Transverse colon (tissue), 4 donors: ENCODE data around the gene RND3.

ENCODE experiments used
- CTCF ChIP-seq, 5 experiments: fragments of 200-600 bp in 3 of 5; fragments of 450-650 bp in 2 of 5; sonication (generic) in 3 of 5; IDR thresholded peaks; 1 replicate in 2 of 5; 2 replicates in 3 of 5; pipeline ENCODE4 v1.5.1; 2016 to 2017; ENCODE audit warnings: antibody characterized with exemption in 5 of 5, inconsistent platforms in 3 of 5, mild to moderate bottlenecking in 2 of 5, moderate library complexity in 1 of 5
- EP300 ChIP-seq: sonication (generic); formaldehyde crosslinking; IDR thresholded peaks from one replicate; pipeline ENCODE4 v1.6.1; 2017; ENCODE audit warnings: antibody characterized with exemption, low read depth
- POLR2A ChIP-seq: fragments of 450-650 bp; IDR thresholded peaks from one replicate; pipeline ENCODE4 v1.6.1; 2016; ENCODE audit warnings: antibody characterized with exemption, mild to moderate bottlenecking, moderate library complexity
- POLR2AphosphoS5 ChIP-seq, 3 donors: sonication (generic); formaldehyde crosslinking; IDR thresholded peaks; one replicate each; pipeline ENCODE4 v1.6.1; 2016; ENCODE audit warnings: antibody characterized with exemption in 3 of 3

GRCh38 chr2:150513647-150514046, 26.2 kb upstream of the RND3 start:
- TF ChIP-seq POLR2A (no peak), CTCF (IDR thresholded peaks at IDR 0.05) (no peak), POLR2AphosphoS5 (IDR thresholded peaks at IDR 0.05) (no peak), EP300 (no peak)
